Keratinocyte (primary cell): ENCODE results near the gene PTRH2. TPM values are rescaled to one million over a fixed set of nuclear protein-coding genes. Genes with fewer than 3 reads are reported as not detected.
A peak's percentile ranks its signal among the peaks of the same experiment; 100 is the strongest.

Experiments
- DNase-seq: peaks from one replicate; pipeline ENCODE4 v3.0.0-alpha.2; 2011; ENCODE audit warnings: low read depth, missing footprints, low spot score
- FAIRE-seq: peaks from 2 replicates; lab custom pipeline; 2011; peaks lifted over from hg19 to GRCh38; lab: Jason Lieb, UNC
- H2AFZ ChIP-seq: 2 replicates; pipeline ENCODE4 v1.6.0; 2012; ENCODE audit warnings: low read length, control low read depth, inconsistent platforms; ENCODE audit not compliant: control insufficient read depth
- H3K27ac ChIP-seq: 2 replicates; pipeline ENCODE4 v1.5.1; 2011; ENCODE audit warnings: low read length; ENCODE audit not compliant: control insufficient read depth, insufficient read depth
- H3K27me3 ChIP-seq: 3 replicates; pipeline ENCODE4 v1.6.0; 2011; ENCODE audit warnings: low read length; ENCODE audit not compliant: control insufficient read depth, insufficient read depth; ENCODE audit errors: extremely low read depth
- H3K36me3 ChIP-seq, 2 experiments: 2 replicates in 1 of 2; 3 replicates in 1 of 2; pipeline ENCODE4 v1.5.1; 2011; ENCODE audit warnings: low read length in 2 of 2, mild to moderate bottlenecking in 1 of 2; ENCODE audit not compliant: control insufficient read depth in 2 of 2, insufficient read depth in 2 of 2; ENCODE audit errors: extremely low read depth in 1 of 2
- H3K4me1 ChIP-seq: 3 replicates; pipeline ENCODE4 v1.5.1; 2011; ENCODE audit warnings: low read length; ENCODE audit not compliant: control insufficient read depth, insufficient read depth; ENCODE audit errors: extremely low read depth
- H3K4me2 ChIP-seq: 3 replicates; pipeline ENCODE4 v1.6.0; 2011; ENCODE audit warnings: low read depth, low read length; ENCODE audit not compliant: control insufficient read depth, insufficient read depth; ENCODE audit errors: extremely low read depth
- H3K4me3 ChIP-seq, 3 experiments: fragments of 200-600 bp in 1 of 3; sonication (generic) in 1 of 3; 2 replicates in 2 of 3; 3 replicates in 1 of 3; pipeline ENCODE4 v1.5.1; 2011 to 2016; ENCODE audit warnings: low read length in 3 of 3, mild to moderate bottlenecking in 3 of 3, control low read depth in 2 of 3, inconsistent platforms in 1 of 3, low read depth in 1 of 3, mixed read lengths in 1 of 3, mixed run types in 1 of 3, moderate library complexity in 1 of 3; ENCODE audit not compliant: control insufficient read depth in 2 of 3, insufficient read depth in 2 of 3; ENCODE audit errors: extremely low read depth in 1 of 3
- H3K79me2 ChIP-seq: 2 replicates; pipeline ENCODE4 v1.6.0; 2012; ENCODE audit warnings: low read length; ENCODE audit not compliant: control insufficient read depth, insufficient read depth
- H3K9ac ChIP-seq: 3 replicates; pipeline ENCODE4 v1.6.0; 2011; ENCODE audit warnings: low read length; ENCODE audit not compliant: control insufficient read depth, insufficient read depth; ENCODE audit errors: extremely low read depth
- H3K9me1 ChIP-seq: 3 replicates; pipeline ENCODE4 v1.6.0; 2011; ENCODE audit warnings: low read length; ENCODE audit not compliant: control insufficient read depth, insufficient read depth; ENCODE audit errors: extremely low read depth
- H3K9me3 ChIP-seq: 2 replicates; pipeline ENCODE4 v1.5.1; 2012; ENCODE audit warnings: low read depth, low read length; ENCODE audit not compliant: control insufficient read depth
- H4K20me1 ChIP-seq: 3 replicates; pipeline ENCODE4 v1.6.0; 2011; ENCODE audit warnings: low read length; ENCODE audit not compliant: control insufficient read depth, insufficient read depth; ENCODE audit errors: extremely low read depth
- EZH2 ChIP-seq: IDR thresholded peaks from one replicate; pipeline ENCODE4 v1.6.1; 2012; ENCODE audit warnings: inconsistent platforms, mild to moderate bottlenecking, low read length, moderate library complexity
- dilution Hi-C: fragments of 300-500 bp; cut with MboI; formaldehyde crosslinking; loops from one replicate; pipeline ENCODE4 v1.7.0; 2020; ENCODE audit warnings: low sequenced_read_pairs; ENCODE audit not compliant: extremely low pct_ligation_motif_present
- polyA plus RNA-seq, 5 experiments: library from polyadenylated mRNA; depleted of rRNA in 3 of 5; stranded (reverse) in 3 of 5; stranded (forward) in 1 of 5; unstranded in 1 of 5; fragments of >200 nt; gene quantifications; 1 replicate in 1 of 5; 2 replicates in 3 of 5; 3 replicates in 1 of 5; pipeline versions ENCODE4 v1.2.1 to v1.2.3, GENCODE V29; 2011 to 2012; ENCODE audit warnings: missing spikeins in 2 of 5, low read depth in 1 of 5, low replicate concordance in 1 of 5
- TF ChIP-seq, protein P1 (sequence below), 3 experiments: IDR thresholded peaks in 1 of 3; conservative IDR thresholded peaks in 1 of 3; optimal IDR thresholded peaks in 1 of 3; 2 replicates in 2 of 3; 3 replicates in 1 of 3; pipeline versions ENCODE3 to v1.5.1; 2011; ENCODE audit warnings: low read length in 3 of 3, mild to moderate bottlenecking in 3 of 3, moderate library complexity in 2 of 3, control low read depth in 1 of 3, inconsistent platforms in 1 of 3; ENCODE audit not compliant: insufficient read depth in 2 of 3; ENCODE audit errors: extremely low read depth in 1 of 3

The PTRH2 gene
- polyA plus RNA-seq, 1 donor (not counting 4 experiments of a cell fraction or from before 2014, with no cell fraction given) = 107 TPM

DNA sequence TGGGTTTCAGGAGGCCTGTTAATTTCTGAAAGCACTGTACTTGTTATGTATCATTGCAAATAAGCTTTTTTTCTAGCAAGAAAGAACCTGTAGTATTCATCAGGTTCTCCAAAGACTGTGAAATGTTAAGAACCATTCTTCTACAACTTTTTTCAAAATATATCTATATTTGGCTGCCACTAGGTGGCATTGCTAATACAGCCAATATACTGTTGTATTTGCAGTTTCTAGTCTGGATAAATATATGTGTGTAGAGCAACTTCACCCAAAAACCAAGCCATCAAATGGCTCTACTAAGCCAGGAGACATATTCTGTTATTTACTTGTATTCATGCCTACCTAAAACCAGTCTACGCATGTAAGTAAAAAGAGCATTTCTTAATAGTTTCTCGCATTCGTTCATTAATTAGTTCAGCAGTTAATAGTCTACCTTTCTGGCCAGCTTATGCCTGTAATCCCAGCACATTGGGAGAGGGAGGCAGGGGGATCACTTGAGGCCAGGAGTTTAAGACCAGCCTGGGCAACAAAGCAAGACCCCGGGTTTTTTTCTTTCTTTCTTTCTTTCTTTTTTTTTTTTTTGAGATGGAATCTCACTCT lies 39.7 kb upstream of the PTRH2 start:
- no peak for DNase-seq
- no peak overlapping the region for H3K27ac ChIP-seq
- no peak for FAIRE-seq

DNA sequence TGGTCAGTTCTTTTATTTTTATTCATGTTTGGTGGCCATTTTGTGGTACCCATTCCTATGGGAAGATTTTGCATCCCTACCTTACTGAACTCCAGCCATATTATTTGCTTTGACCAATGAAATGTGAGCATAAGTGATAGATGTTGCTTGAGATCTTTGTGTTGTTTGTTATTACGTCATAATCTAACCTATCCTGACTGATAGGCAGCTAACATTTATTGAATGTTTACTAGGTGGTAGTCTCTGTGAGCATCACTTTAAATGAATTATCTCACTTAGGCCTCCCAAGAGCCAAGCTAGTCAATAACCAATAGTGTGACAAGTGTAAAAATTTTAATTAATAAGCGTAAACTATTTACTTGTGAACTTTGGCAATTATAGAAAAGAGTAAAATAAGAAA lies 37.8 kb upstream of the PTRH2 start:
- no peak for FAIRE-seq
- TF ChIP-seq, protein P1, sequence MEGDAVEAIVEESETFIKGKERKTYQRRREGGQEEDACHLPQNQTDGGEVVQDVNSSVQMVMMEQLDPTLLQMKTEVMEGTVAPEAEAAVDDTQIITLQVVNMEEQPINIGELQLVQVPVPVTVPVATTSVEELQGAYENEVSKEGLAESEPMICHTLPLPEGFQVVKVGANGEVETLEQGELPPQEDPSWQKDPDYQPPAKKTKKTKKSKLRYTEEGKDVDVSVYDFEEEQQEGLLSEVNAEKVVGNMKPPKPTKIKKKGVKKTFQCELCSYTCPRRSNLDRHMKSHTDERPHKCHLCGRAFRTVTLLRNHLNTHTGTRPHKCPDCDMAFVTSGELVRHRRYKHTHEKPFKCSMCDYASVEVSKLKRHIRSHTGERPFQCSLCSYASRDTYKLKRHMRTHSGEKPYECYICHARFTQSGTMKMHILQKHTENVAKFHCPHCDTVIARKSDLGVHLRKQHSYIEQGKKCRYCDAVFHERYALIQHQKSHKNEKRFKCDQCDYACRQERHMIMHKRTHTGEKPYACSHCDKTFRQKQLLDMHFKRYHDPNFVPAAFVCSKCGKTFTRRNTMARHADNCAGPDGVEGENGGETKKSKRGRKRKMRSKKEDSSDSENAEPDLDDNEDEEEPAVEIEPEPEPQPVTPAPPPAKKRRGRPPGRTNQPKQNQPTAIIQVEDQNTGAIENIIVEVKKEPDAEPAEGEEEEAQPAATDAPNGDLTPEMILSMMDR (optimal IDR thresholded peaks at IDR 0.05 in 1 of 3, IDR thresholded peaks at IDR 0.05 in 1 of 3, conservative IDR thresholded peaks at IDR 0.05 in 1 of 3; ENCODE audit: extremely low read depth in 1 of 3, insufficient read depth in 2 of 3, low read length in 3 of 3) = no peak
- no peak for TF ChIP-seq EZH2
- Histone ChIP-seq H3K4me3 (no peak overlapping the region), H3K9ac (no peak overlapping the region), H3K27ac (no peak overlapping the region), H3K4me1 (no peaks in the 10 kb centered on the region), H3K4me2 (no peak overlapping the region), H3K9me1 (no peaks in the 10 kb centered on the region), H2AFZ (no peak overlapping the region), H3K27me3 (no peaks in the 10 kb centered on the region), H3K36me3 (no peaks in the 10 kb centered on the region), H3K9me3 (no peaks in the 10 kb centered on the region), H4K20me1 (no peaks in the 10 kb centered on the region), H3K79me2 (no peaks in the 10 kb centered on the region)
- no peak for DNase-seq
- dilution Hi-C loops = no loop called here

More for the DNA sequence above, 39.7 kb upstream of the PTRH2 start:
- no peaks in the 10 kb centered on the region for H3K27me3 ChIP-seq
- H3K9me3 ChIP-seq = no peaks in the 10 kb centered on the region
- H3K4me3 ChIP-seq = no peak overlapping the region
- H2AFZ ChIP-seq = no peak overlapping the region
- no peaks in the 10 kb centered on the region for H4K20me1 ChIP-seq
- dilution Hi-C loops = no loop called here
- H3K9ac ChIP-seq = no peak overlapping the region
- no peaks in the 10 kb centered on the region for H3K4me1 ChIP-seq
- no peaks in the 10 kb centered on the region for H3K79me2 ChIP-seq
- no peaks in the 10 kb centered on the region for H3K36me3 ChIP-seq
- no peak overlapping the region for H3K4me2 ChIP-seq
- TF ChIP-seq, protein P1 (optimal IDR thresholded peaks at IDR 0.05 in 1 of 3, IDR thresholded peaks at IDR 0.05 in 1 of 3, conservative IDR thresholded peaks at IDR 0.05 in 1 of 3; ENCODE audit: extremely low read depth in 1 of 3, insufficient read depth in 2 of 3, low read length in 3 of 3) = peak in 2 of 3 experiments; percentile 37 to 56
- no peak for TF ChIP-seq EZH2
- no peaks in the 10 kb centered on the region for H3K9me1 ChIP-seq
